Suprapubic skin (tissue), 4 donors: ENCODE data around the gene SRGAP1.

Experiments used
- EP300 ChIP-seq: sonication (generic); formaldehyde crosslinking; IDR thresholded peaks from one replicate; pipeline ENCODE4 v1.6.1; 2017; ENCODE audit warnings: antibody characterized with exemption
- POLR2A ChIP-seq, 2 donors: fragments of 450-650 bp; IDR thresholded peaks; one replicate each; pipeline ENCODE4 v1.6.1; 2017; ENCODE audit warnings: antibody characterized with exemption in 2 of 2, mild to moderate bottlenecking in 2 of 2, moderate library complexity in 2 of 2
- POLR2AphosphoS5 ChIP-seq, 3 donors: sonication (generic); formaldehyde crosslinking; IDR thresholded peaks; one replicate each; pipeline ENCODE4 v1.6.1; 2017; ENCODE audit warnings: antibody characterized with exemption in 3 of 3
- TF ChIP-seq, protein P1 (sequence below), 2 donors: fragments of 200-600 bp in 1 of 2; fragments of 450-650 bp in 1 of 2; sonication (generic) in 1 of 2; IDR thresholded peaks; one replicate each; pipeline ENCODE4 v1.5.1; 2016 to 2019; ENCODE audit warnings: antibody characterized with exemption in 2 of 2, mild to moderate bottlenecking in 1 of 2, moderate library complexity in 1 of 2

DNA sequence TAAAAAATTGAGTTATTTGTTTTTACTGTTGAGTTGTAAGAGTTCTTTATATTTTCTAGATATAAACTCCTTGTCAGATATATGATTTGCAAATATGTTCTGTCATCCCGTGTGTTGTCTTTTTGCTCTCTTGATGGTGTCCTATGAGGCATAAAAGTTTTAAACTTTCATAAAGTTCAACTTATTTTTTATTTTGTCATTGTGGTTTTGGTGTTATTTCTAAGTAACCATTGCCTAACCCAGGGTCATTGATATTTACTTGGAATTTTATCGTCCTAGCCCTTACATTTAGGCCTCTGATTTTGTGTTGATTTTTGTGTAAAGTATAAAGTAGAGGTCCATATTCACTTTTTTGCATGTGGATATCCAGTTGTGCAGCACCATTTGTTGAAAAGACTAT, 63.1 kb downstream of the SRGAP1 start:
- no peak for TF ChIP-seq POLR2A (IDR thresholded peaks at IDR 0.05)
- no peak for TF ChIP-seq EP300
- TF ChIP-seq, protein P1, sequence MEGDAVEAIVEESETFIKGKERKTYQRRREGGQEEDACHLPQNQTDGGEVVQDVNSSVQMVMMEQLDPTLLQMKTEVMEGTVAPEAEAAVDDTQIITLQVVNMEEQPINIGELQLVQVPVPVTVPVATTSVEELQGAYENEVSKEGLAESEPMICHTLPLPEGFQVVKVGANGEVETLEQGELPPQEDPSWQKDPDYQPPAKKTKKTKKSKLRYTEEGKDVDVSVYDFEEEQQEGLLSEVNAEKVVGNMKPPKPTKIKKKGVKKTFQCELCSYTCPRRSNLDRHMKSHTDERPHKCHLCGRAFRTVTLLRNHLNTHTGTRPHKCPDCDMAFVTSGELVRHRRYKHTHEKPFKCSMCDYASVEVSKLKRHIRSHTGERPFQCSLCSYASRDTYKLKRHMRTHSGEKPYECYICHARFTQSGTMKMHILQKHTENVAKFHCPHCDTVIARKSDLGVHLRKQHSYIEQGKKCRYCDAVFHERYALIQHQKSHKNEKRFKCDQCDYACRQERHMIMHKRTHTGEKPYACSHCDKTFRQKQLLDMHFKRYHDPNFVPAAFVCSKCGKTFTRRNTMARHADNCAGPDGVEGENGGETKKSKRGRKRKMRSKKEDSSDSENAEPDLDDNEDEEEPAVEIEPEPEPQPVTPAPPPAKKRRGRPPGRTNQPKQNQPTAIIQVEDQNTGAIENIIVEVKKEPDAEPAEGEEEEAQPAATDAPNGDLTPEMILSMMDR (IDR thresholded peaks at IDR 0.05): no peak
- no peak for TF ChIP-seq POLR2AphosphoS5 (IDR thresholded peaks at IDR 0.05)
